Ovary (tissue), 9 donors: ENCODE measurements around the gene JARID2. TPM values are rescaled to one million over a fixed set of nuclear protein-coding genes. Genes with fewer than 3 reads are reported as not detected.

Experiments
- DNase-seq, 5 donors: peaks; one replicate each; pipeline ENCODE4 v3.0.0-alpha.2; 2019 to 2020
- H3K27ac ChIP-seq, 2 donors: fragments of 200-600 bp; one replicate each; pipeline versions ENCODE4 v1.5.1 to v1.8.0; 2019 to 2022
- H3K27me3 ChIP-seq: fragments of 200-600 bp; one replicate; pipeline ENCODE4 v1.8.0; 2022
- H3K36me3 ChIP-seq: fragments of 200-600 bp; sonication (generic); one replicate; pipeline ENCODE4 v1.5.1; 2019
- H3K4me1 ChIP-seq: one replicate; pipeline ENCODE4 v1.8.1; 2013; ENCODE audit warnings: mild to moderate bottlenecking, moderate library complexity; ENCODE audit not compliant: insufficient read depth
- H3K4me3 ChIP-seq: fragments of 200-600 bp; sonication (generic); one replicate; pipeline ENCODE4 v1.5.1; 2017
- H3K9me3 ChIP-seq, 2 donors: fragments of 200-600 bp in 1 of 2; sonication (generic) in 1 of 2; one replicate each; pipeline versions ENCODE4 v1.5.1 to v1.8.1; 2013 to 2019; ENCODE audit warnings: mild to moderate bottlenecking in 1 of 2, moderate library complexity in 1 of 2
- EP300 ChIP-seq: sonication (generic); formaldehyde crosslinking; IDR thresholded peaks from one replicate; pipeline ENCODE4 v1.6.1; 2017; ENCODE audit warnings: antibody characterized with exemption
- POLR2A ChIP-seq: fragments of 450-650 bp; IDR thresholded peaks from one replicate; pipeline ENCODE4 v1.6.1; 2017; ENCODE audit warnings: antibody characterized with exemption, mild to moderate bottlenecking, moderate library complexity
- WGBS, 3 donors: extraction: QIAGEN DNeasy Blood & Tissue Kit in 1 of 3; methylation state at CpG; one replicate each; pipeline versions ENCODE4 v1.1.5 to v1.1.7; 2013 to 2017; 5-methylcytosine and 5-hydroxymethylcytosine counted together
- intact Hi-C, 4 donors: fragments of 100-400 bp; cut with DNase I; formaldehyde crosslinking; loops; one replicate each; pipeline versions ENCODE4 v1.11.0 to v1.15.1; 2022 to 2023
- polyA plus RNA-seq, 2 donors: library from polyadenylated mRNA; stranded (reverse); fragments of 200-250 nt in 1 of 2; fragments of 350-450 nt in 1 of 2; fragmentation: Illumina TruSeq in 1 of 2; extraction: RNeasy Lipid Tissue Mini Kit (QIAGEN cat#74804) in 1 of 2; gene quantifications; one replicate each; pipeline ENCODE4 v1.2.3, GENCODE V29; 2013 to 2014
- total RNA-seq, 7 donors: library from RNA; depleted of rRNA in 2 of 7; stranded (reverse); fragments of >200 nt in 2 of 7; fragmentation: NEBNext Ultra II Directional in 3 of 7; extraction: Animal tissue kit (Norgen Biotek cat#: 25700) in 3 of 7; gene quantifications; one replicate each; pipeline versions ENCODE4 v1.1.0 to v1.2.4, GENCODE V29; 2016 to 2023
- TF ChIP-seq, protein P1 (sequence below), 3 donors: fragments of 450-650 bp in 2 of 3; fragments of 200-600 bp in 1 of 3; IDR thresholded peaks; one replicate each; pipeline versions ENCODE4 v1.5.1 to v1.8.0; 2016 to 2022; ENCODE audit warnings: antibody characterized with exemption in 3 of 3, mild to moderate bottlenecking in 1 of 3
- donor health status: DM: no; HTN: no; CAD: no; lungs with moderate emphysema.
- donor health status: DM: no; HTN: no; CAD: no.
- donor health status: Bipolar disorder and iron deficiency.
- donor health status: DM: yes; HTN: yes; CAD: no.
- donor health status: DM: no; HTN: no; CAD: no.
- donor health status: DM: yes; HTN: yes; CAD: no.

The JARID2 gene
- total and polyA plus RNA-seq, 9 donors, result 4.5 to 17.4 (median 8.7) TPM

DNA sequence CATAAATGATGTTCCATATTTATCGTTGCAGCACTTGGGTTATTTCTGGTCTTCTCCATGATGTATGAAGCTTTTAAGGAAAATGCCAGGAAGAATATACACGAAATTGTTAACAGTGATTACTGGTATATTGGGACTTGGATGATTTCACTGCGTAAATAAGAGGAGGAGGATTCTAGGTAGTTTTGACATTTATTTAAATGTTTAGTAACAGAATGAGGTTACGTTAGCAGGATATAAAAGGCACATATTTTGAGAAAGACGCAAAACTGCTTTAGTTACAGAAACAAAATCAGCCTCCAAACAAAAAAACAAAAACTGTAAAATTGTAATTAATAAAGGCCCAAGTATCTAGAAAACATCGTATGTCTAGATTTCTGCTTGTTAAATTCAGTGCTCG lies 147.7 kb downstream of the JARID2 start:
- Histone ChIP-seq H3K27ac (no peak overlapping the region), H3K36me3 (no peaks in the 10 kb centered on the region), H3K4me1 (peaks cover 10% of the 10 kb centered on the region), H3K27me3 (no peaks in the 10 kb centered on the region), H3K4me3 (no peak overlapping the region), H3K9me3 (no peaks in the 10 kb centered on the region)
- 97 to 99% (median 98%) methylated on average over 7 of the region's 7 CpGs for WGBS, 3 donors
- no peak for TF ChIP-seq EP300
- intact Hi-C loops, result no loop called here
- no peak for DNase-seq

DNA sequence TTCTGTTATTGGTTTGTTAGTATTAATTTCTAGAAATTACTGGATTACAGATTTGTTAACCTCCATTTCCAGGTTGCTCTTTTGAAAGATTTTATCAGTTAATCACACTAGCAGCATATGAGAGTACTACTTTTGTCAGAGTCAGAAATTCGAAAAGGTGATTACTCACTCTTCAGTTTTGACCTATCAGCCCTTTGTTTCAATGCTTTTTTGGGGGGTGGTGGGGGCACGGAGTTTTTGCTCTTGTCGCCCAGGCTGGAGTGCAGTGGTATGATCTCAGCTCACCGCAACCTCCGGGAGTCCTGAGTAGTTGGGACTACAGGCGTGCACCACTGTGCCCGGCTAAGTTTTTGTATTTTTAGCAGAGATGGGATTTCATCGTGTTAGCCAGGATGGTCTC lies 149.2 kb downstream of the JARID2 start:
- no peaks in the 10 kb centered on the region for H3K9me3 ChIP-seq
- DNase-seq, result no peak
- H3K27me3 ChIP-seq, result no peaks in the 10 kb centered on the region
- 85 to 96% (median 88%) methylated on average over 8 of the region's 8 CpGs for WGBS, 3 donors
- intact Hi-C loops, result no loop called here
- TF ChIP-seq POLR2A, result no peak
- no peak for TF ChIP-seq EP300
- TF ChIP-seq, protein P1, sequence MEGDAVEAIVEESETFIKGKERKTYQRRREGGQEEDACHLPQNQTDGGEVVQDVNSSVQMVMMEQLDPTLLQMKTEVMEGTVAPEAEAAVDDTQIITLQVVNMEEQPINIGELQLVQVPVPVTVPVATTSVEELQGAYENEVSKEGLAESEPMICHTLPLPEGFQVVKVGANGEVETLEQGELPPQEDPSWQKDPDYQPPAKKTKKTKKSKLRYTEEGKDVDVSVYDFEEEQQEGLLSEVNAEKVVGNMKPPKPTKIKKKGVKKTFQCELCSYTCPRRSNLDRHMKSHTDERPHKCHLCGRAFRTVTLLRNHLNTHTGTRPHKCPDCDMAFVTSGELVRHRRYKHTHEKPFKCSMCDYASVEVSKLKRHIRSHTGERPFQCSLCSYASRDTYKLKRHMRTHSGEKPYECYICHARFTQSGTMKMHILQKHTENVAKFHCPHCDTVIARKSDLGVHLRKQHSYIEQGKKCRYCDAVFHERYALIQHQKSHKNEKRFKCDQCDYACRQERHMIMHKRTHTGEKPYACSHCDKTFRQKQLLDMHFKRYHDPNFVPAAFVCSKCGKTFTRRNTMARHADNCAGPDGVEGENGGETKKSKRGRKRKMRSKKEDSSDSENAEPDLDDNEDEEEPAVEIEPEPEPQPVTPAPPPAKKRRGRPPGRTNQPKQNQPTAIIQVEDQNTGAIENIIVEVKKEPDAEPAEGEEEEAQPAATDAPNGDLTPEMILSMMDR (IDR thresholded peaks at IDR 0.05), result no peak
- H3K36me3 ChIP-seq, result no peaks in the 10 kb centered on the region
- H3K27ac ChIP-seq, result no peak overlapping the region
- no peak overlapping the region for H3K4me3 ChIP-seq
- H3K4me1 ChIP-seq, result peaks cover 11% of the 10 kb centered on the region

GRCh38 chr6:15396808-15397207 lies 150.9 kb downstream of the JARID2 start:
- Histone ChIP-seq H3K9me3 (no peaks in the 10 kb centered on the region), H3K36me3 (no peaks in the 10 kb centered on the region), H3K4me1 (peaks cover 8% of the 10 kb centered on the region), H3K27me3 (no peaks in the 10 kb centered on the region), H3K4me3 (no peak overlapping the region), H3K27ac (no peak overlapping the region)
- intact Hi-C loops, result no loop called here
- TF ChIP-seq, protein P1 (IDR thresholded peaks at IDR 0.05), result no peak
- no peak for TF ChIP-seq POLR2A
- TF ChIP-seq EP300, result no peak
- WGBS, 3 donors, result 83 to 95% (median 92%) methylated on average over 3 of the region's 3 CpGs
- DNase-seq, result no peak

- Histone ChIP-seq H3K27me3 (no peaks in the 10 kb centered on the region), H3K4me3 (no peak overlapping the region), H3K9me3 (no peaks in the 10 kb centered on the region), H3K4me1 (peaks cover 8% of the 10 kb centered on the region), H3K36me3 (no peaks in the 10 kb centered on the region), H3K27ac (no peak overlapping the region)
- no peak for DNase-seq
- intact Hi-C loops, result no loop called here
- 86 to 91% (median 89%) methylated on average over 8 of the region's 8 CpGs for WGBS, 3 donors
- TF ChIP-seq, protein P1 (IDR thresholded peaks at IDR 0.05), result no peak
- no peak for TF ChIP-seq POLR2A
These were observed 152.9 kb downstream of the JARID2 start for GRCh38 chr6:15398633-15399275.

DNA sequence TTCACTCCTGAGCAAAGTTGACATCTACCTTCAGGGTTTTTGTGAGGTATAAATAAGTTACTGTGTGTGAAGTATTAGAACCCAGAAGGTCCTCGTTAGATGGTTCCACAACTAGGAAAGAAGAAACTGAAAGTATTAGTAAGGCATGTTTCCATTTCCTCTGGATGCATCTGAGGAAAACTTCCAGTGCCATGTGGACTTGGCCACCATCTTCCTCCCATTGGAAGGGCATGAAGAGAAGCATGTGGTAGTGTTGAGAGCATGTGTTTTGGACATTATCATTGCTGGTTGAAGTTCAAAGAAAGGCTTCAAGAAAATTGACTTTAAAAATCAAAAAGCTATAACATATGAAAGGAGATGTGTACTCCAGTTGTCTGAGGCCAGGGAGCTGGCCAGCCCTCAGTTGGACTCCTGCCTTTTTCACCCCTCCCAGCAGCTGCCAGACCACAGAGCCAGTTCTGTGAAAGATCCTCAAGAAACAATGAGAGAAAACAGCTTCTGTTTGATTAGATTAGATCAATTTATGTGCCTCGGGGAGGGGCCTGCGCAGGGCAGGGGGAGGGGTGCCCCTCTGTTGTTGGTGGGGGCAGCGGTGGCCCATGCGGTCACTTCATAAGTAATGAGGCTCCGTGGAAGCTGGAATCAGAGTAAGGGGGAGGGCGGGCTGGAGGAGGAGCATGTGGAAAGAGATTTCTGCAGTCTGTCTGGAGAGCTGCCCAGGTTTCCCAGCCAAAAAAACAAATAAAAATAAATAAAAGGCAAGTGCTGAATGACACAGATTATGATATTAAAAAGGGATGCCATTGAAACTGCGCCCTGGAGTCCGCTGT lies 154.0 kb downstream of the JARID2 start:
- TF ChIP-seq, protein P1 (IDR thresholded peaks at IDR 0.05), result no peak
- no peak for TF ChIP-seq POLR2A
- no peak for TF ChIP-seq EP300
- Histone ChIP-seq H3K36me3 (no peaks in the 10 kb centered on the region), H3K27ac (no peak overlapping the region), H3K9me3 (no peaks in the 10 kb centered on the region), H3K27me3 (no peaks in the 10 kb centered on the region), H3K4me3 (peak overlapping the region; percentile 29), H3K4me1 (peaks cover 8% of the 10 kb centered on the region)
- peak; percentile 77 to 84 (median 80) for DNase-seq
- intact Hi-C loops, result no loop called here
- 2 to 4% (median 3%) methylated on average over 9 of the region's 9 CpGs for WGBS, 3 donors
